Breast epithelium (tissue), 4 donors: ENCODE measurements around the gene KIF6. TPM values are rescaled to one million over a fixed set of nuclear protein-coding genes. Genes with fewer than 3 reads are reported as not detected.

Experiments
- DNase-seq, 2 donors: peaks; one replicate each; pipeline ENCODE4 v3.0.0-alpha.2; 2019; ENCODE audit warnings: low spot score in 2 of 2
- H3K27ac ChIP-seq, 2 donors: fragments of 200-600 bp; sonication (generic) in 1 of 2; one replicate each; pipeline ENCODE4 v1.5.1; 2016 to 2019; ENCODE audit warnings: mild to moderate bottlenecking in 1 of 2
- H3K27me3 ChIP-seq, 2 donors: fragments of 200-600 bp; sonication (generic) in 1 of 2; one replicate each; pipeline versions ENCODE4 v1.5.1 to v1.6.0; 2017 to 2019; ENCODE audit warnings: control low read depth in 1 of 2, mild to moderate bottlenecking in 1 of 2
- H3K36me3 ChIP-seq: fragments of 200-600 bp; one replicate; pipeline ENCODE4 v1.5.1; 2019
- H3K4me1 ChIP-seq, 2 donors: fragments of 200-600 bp; sonication (generic); one replicate each; pipeline ENCODE4 v1.5.1; 2016 to 2019; ENCODE audit warnings: control low read depth in 1 of 2
- H3K4me3 ChIP-seq, 3 donors: fragments of 200-600 bp; sonication (generic); 1 replicate in 2 of 3; 2 replicates in 1 of 3; pipeline ENCODE4 v1.5.1; 2016 to 2019; ENCODE audit warnings: mild to moderate bottlenecking in 3 of 3, moderate library complexity in 2 of 3
- H3K9me3 ChIP-seq, 2 donors: fragments of 200-600 bp; sonication (generic) in 1 of 2; one replicate each; pipeline ENCODE4 v1.5.1; 2016 to 2019; ENCODE audit warnings: control low read depth in 1 of 2
- CTCF ChIP-seq, 3 donors: fragments of 450-650 bp; IDR thresholded peaks; one replicate each; pipeline ENCODE4 v1.5.1; 2016 to 2017; ENCODE audit warnings: antibody characterized with exemption in 3 of 3, mild to moderate bottlenecking in 3 of 3, moderate library complexity in 3 of 3
- POLR2A ChIP-seq: fragments of 450-650 bp; IDR thresholded peaks from one replicate; pipeline ENCODE4 v1.6.1; 2016; ENCODE audit warnings: antibody characterized with exemption, mild to moderate bottlenecking, moderate library complexity
- POLR2AphosphoS5 ChIP-seq, 3 donors: sonication (generic); formaldehyde crosslinking; IDR thresholded peaks; one replicate each; pipeline ENCODE4 v1.6.1; 2017; ENCODE audit warnings: antibody characterized with exemption in 3 of 3
- intact Hi-C: fragments of 100-400 bp; cut with DNase I; formaldehyde crosslinking; loops from one replicate; pipeline ENCODE4 v1.15.1; 2023; ENCODE audit warnings: low total_unique reads
- total RNA-seq, 3 donors: library from RNA; depleted of rRNA; stranded (reverse); fragments of >200 nt; gene quantifications; one replicate each; pipeline ENCODE4 v1.1.0, GENCODE V29; 2016

Gene KIF6
- total RNA-seq, 3 donors from 2014 or later, result under 0.01 to 0.80 (median 0.15) TPM

- H3K27me3 ChIP-seq, result no peaks in the 10 kb centered on the region
- no peak for TF ChIP-seq POLR2A
- no peak for TF ChIP-seq CTCF (IDR thresholded peaks at IDR 0.05)
- no peak for TF ChIP-seq POLR2AphosphoS5 (IDR thresholded peaks at IDR 0.05)
- H3K36me3 ChIP-seq, result no peaks in the 10 kb centered on the region
- H3K4me1 ChIP-seq, result no peaks in the 10 kb centered on the region
- intact Hi-C loops, result no loop called here
- no peak for DNase-seq
- H3K9me3 ChIP-seq, result peaks cover 0 to 8% of the 10 kb centered on the region in 2 donors
- no peak overlapping the region for H3K27ac ChIP-seq
- no peak overlapping the region for H3K4me3 ChIP-seq
Measured at GRCh38 chr6:39657355-39658135, 67.7 kb downstream of the KIF6 start.

GRCh38 chr6:39654121-39654520 lies 71.1 kb downstream of the KIF6 start:
- DNase-seq, result no peak
- Histone ChIP-seq H3K4me3 (no peak overlapping the region), H3K27me3 (no peaks in the 10 kb centered on the region), H3K27ac (no peak overlapping the region), H3K4me1 (no peaks in the 10 kb centered on the region), H3K9me3 (no peaks in the 10 kb centered on the region), H3K36me3 (no peaks in the 10 kb centered on the region)
- intact Hi-C loops, result no loop called here
- TF ChIP-seq CTCF (IDR thresholded peaks at IDR 0.05) (no peak), POLR2A (no peak), POLR2AphosphoS5 (IDR thresholded peaks at IDR 0.05) (no peak)

GRCh38 chr6:39653612-39654011 lies 71.6 kb downstream of the KIF6 start:
- TF ChIP-seq POLR2A (no peak), CTCF (IDR thresholded peaks at IDR 0.05) (no peak), POLR2AphosphoS5 (IDR thresholded peaks at IDR 0.05) (no peak)

GRCh38 chr6:39649996-39650395 lies 75.2 kb downstream of the KIF6 start:
- no peaks in the 10 kb centered on the region for H3K4me1 ChIP-seq
- H3K9me3 ChIP-seq, result no peaks in the 10 kb centered on the region
- H3K4me3 ChIP-seq, result no peak overlapping the region
- no peaks in the 10 kb centered on the region for H3K27me3 ChIP-seq
- no peak for DNase-seq
- intact Hi-C loops, result no loop called here
- H3K36me3 ChIP-seq, result no peaks in the 10 kb centered on the region
- no peak overlapping the region for H3K27ac ChIP-seq
- TF ChIP-seq CTCF (IDR thresholded peaks at IDR 0.05) (no peak), POLR2A (no peak), POLR2AphosphoS5 (IDR thresholded peaks at IDR 0.05) (no peak)

More at GRCh38 chr6:39653612-39654011, 71.6 kb downstream of the KIF6 start:
- Histone ChIP-seq H3K27me3 (no peaks in the 10 kb centered on the region), H3K4me1 (no peaks in the 10 kb centered on the region), H3K36me3 (no peaks in the 10 kb centered on the region), H3K4me3 (no peak overlapping the region), H3K9me3 (no peaks in the 10 kb centered on the region), H3K27ac (no peak overlapping the region)
- no peak for DNase-seq
- intact Hi-C loops, result no loop called here

GRCh38 chr6:39646751-39647420 lies 78.3 kb downstream of the KIF6 start:
- no peaks in the 10 kb centered on the region for H3K27me3 ChIP-seq
- no peak overlapping the region for H3K4me3 ChIP-seq
- intact Hi-C loops, result no loop called here
- H3K27ac ChIP-seq, result no peak overlapping the region
- TF ChIP-seq CTCF (IDR thresholded peaks at IDR 0.05), result no peak
- TF ChIP-seq POLR2A, result no peak
- H3K36me3 ChIP-seq, result no peaks in the 10 kb centered on the region
- H3K4me1 ChIP-seq, result no peaks in the 10 kb centered on the region
- DNase-seq, result no peak
- H3K9me3 ChIP-seq, result no peaks in the 10 kb centered on the region
